ENCODE data around the gene ANKS1A.
"Not testable (repeated sequence)": the region's sequence is repeated elsewhere in the genome, so short reads cannot be mapped to it uniquely, and the experiment has no call there.

The ANKS1A gene

GRCh38 chr6:35136185-35136584 lies 247.1 kb downstream of the ANKS1A start:
- Histone ChIP-seq H3K9ac (ENCODE audit: low read length) (no peak overlapping the region), H3K36me3 (ENCODE audit: control insufficient read depth, insufficient read depth, low read length) (no peaks in the 10 kb centered on the region), H3K27me3 (ENCODE audit: control insufficient read depth, insufficient read depth, low read length) (peaks cover 6% of the 10 kb centered on the region), H3K9me3 (ENCODE audit: control insufficient read depth, low read length) (no peaks in the 10 kb centered on the region), H3K4me3 (ENCODE audit: low read length) (no peak overlapping the region), H3K4me1 (ENCODE audit: control insufficient read depth, insufficient read depth, low read length) (peaks cover 8% of the 10 kb centered on the region)

- not testable (repeated sequence) for H3K36me3 ChIP-seq (ENCODE audit: control insufficient read depth, insufficient read depth, low read length); H3K27me3 ChIP-seq (ENCODE audit: control insufficient read depth, insufficient read depth, low read length); H3K9ac ChIP-seq (ENCODE audit: low read length); H3K4me3 ChIP-seq (ENCODE audit: low read length); H3K9me3 ChIP-seq (ENCODE audit: control insufficient read depth, low read length)
- H3K4me1 ChIP-seq (ENCODE audit: control insufficient read depth, insufficient read depth, low read length), result peaks cover 11% of the 10 kb centered on the region
These were observed 249.1 kb downstream of the ANKS1A start for GRCh38 chr6:35138191-35138590.

- H3K4me3 ChIP-seq (ENCODE audit: low read length), result no peak overlapping the region
- peaks cover 6% of the 10 kb centered on the region for H3K27me3 ChIP-seq (ENCODE audit: control insufficient read depth, insufficient read depth, low read length)
- no peaks in the 10 kb centered on the region for H3K9me3 ChIP-seq (ENCODE audit: control insufficient read depth, low read length)
- H3K9ac ChIP-seq (ENCODE audit: low read length), result no peak overlapping the region
- peaks cover 11% of the 10 kb centered on the region for H3K4me1 ChIP-seq (ENCODE audit: control insufficient read depth, insufficient read depth, low read length)
- no peaks in the 10 kb centered on the region for H3K36me3 ChIP-seq (ENCODE audit: control insufficient read depth, insufficient read depth, low read length)
These were observed 250.4 kb downstream of the ANKS1A start for GRCh38 chr6:35139470-35139869.

GRCh38 chr6:35139924-35140638 lies 251.0 kb downstream of the ANKS1A start:
- Histone ChIP-seq H3K27me3 (ENCODE audit: control insufficient read depth, insufficient read depth, low read length) (peaks cover 6% of the 10 kb centered on the region), H3K4me3 (ENCODE audit: low read length) (no peak overlapping the region), H3K36me3 (ENCODE audit: control insufficient read depth, insufficient read depth, low read length) (no peaks in the 10 kb centered on the region), H3K9ac (ENCODE audit: low read length) (no peak overlapping the region), H3K9me3 (ENCODE audit: control insufficient read depth, low read length) (no peaks in the 10 kb centered on the region), H3K4me1 (ENCODE audit: control insufficient read depth, insufficient read depth, low read length) (peaks cover 11% of the 10 kb centered on the region)

- Histone ChIP-seq H3K36me3 (ENCODE audit: control insufficient read depth, insufficient read depth, low read length) (no peaks in the 10 kb centered on the region), H3K4me3 (ENCODE audit: low read length) (no peak overlapping the region), H3K27me3 (ENCODE audit: control insufficient read depth, insufficient read depth, low read length) (peaks cover 6% of the 10 kb centered on the region), H3K9me3 (ENCODE audit: control insufficient read depth, low read length) (no peaks in the 10 kb centered on the region), H3K9ac (ENCODE audit: low read length) (no peak overlapping the region), H3K4me1 (ENCODE audit: control insufficient read depth, insufficient read depth, low read length) (peaks cover 11% of the 10 kb centered on the region)
These were observed 251.6 kb downstream of the ANKS1A start for GRCh38 chr6:35140639-35141006.

Data from mucosa of stomach (tissue), 1 donor.